Cardiac atrium fibroblast (primary cell): ENCODE results near the gene ANKS4B. TPM values are rescaled to one million over a fixed set of nuclear protein-coding genes. Genes with fewer than 3 reads are reported as not detected.

ENCODE experiments used
- total RNA-seq: library from RNA; depleted of rRNA; stranded (reverse); fragments of >200 nt; gene quantifications from 2 replicates; pipeline ENCODE4 v1.2.3, GENCODE V29; 2015

The ANKS4B gene
- total RNA-seq = not detected in 2 replicates

GRCh38 chr16:21233521-21234150, at the start of gene ANKS4B:
ANKS4B (plus strand) TSS chr16:21233699; CDS start chr16:21233738, 39 bp downstream.

GRCh38 chr16:21211486-21211885, 22.0 kb upstream of the ANKS4B start, which contains the start of gene ZP2:
ZP2 (minus strand) TSS chr16:21211574; CDS start chr16:21211547, 27 bp downstream.

GRCh38 chr16:21277927-21278706, 44.6 kb downstream of the ANKS4B start, which contains the start of gene CRYM:
CRYM (minus strand) TSS chr16:21278290; CDS start chr16:21278251, 39 bp downstream.

Other genes with a start within 250 kb of the ANKS4B start
- not detected in 2 replicates for gene DNAH3, start 82.9 kb upstream of the ANKS4B start, total RNA-seq
- gene LDAF1, start 75.0 kb upstream of the ANKS4B start, total RNA-seq = 20.1 and 38.1 TPM in 2 replicates
- not detected in 2 replicates for gene ZP2, start 22.1 kb upstream of the ANKS4B start, total RNA-seq
- gene CRYM, start 44.6 kb downstream of the ANKS4B start, total RNA-seq = not detected in 2 replicates